ENCODE results near the gene PDZD2.

DNA sequence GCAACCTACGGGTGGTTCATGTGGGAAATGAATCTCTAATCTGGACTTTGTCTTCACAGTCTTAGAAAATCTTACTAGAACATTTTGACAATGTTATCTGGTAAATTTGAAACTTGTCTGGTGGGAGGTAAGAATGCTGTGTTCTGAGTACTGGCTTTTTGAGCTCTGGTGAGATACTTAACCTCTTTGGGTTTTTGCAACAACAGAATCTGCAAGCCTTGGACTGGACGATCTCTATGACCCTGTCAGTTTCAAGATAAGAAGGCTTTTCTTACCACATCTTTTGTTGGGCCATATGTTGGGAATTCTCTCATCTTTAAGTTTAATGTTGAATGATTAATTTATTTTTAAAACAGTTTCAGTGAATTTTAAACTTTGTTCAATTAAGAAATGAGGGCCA lies 422.3 kb downstream of the PDZD2 start:
- no peak for TF ChIP-seq EP300 (IDR thresholded peaks at IDR 0.05)
- TF ChIP-seq, protein P1, sequence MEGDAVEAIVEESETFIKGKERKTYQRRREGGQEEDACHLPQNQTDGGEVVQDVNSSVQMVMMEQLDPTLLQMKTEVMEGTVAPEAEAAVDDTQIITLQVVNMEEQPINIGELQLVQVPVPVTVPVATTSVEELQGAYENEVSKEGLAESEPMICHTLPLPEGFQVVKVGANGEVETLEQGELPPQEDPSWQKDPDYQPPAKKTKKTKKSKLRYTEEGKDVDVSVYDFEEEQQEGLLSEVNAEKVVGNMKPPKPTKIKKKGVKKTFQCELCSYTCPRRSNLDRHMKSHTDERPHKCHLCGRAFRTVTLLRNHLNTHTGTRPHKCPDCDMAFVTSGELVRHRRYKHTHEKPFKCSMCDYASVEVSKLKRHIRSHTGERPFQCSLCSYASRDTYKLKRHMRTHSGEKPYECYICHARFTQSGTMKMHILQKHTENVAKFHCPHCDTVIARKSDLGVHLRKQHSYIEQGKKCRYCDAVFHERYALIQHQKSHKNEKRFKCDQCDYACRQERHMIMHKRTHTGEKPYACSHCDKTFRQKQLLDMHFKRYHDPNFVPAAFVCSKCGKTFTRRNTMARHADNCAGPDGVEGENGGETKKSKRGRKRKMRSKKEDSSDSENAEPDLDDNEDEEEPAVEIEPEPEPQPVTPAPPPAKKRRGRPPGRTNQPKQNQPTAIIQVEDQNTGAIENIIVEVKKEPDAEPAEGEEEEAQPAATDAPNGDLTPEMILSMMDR (IDR thresholded peaks at IDR 0.05): no peak
- no peak for TF ChIP-seq POLR2AphosphoS5 (IDR thresholded peaks at IDR 0.05)

Data from esophagus muscularis mucosa (tissue), 4 donors.